Testis (tissue), 3 donors: ENCODE data around the gene LRRC3. TPM values are rescaled to one million over a fixed set of nuclear protein-coding genes. Genes with fewer than 3 reads are reported as not detected.

Experiments used
- DNase-seq: peaks from one replicate; pipeline ENCODE4 v3.0.0-alpha.2; 2019
- H3K27ac ChIP-seq, 2 donors: fragments of 200-600 bp; sonication (generic); one replicate each; pipeline ENCODE4 v1.5.1; 2019
- H3K27me3 ChIP-seq: fragments of 200-600 bp; sonication (generic); one replicate; pipeline ENCODE4 v1.5.1; 2019
- H3K36me3 ChIP-seq: fragments of 200-600 bp; sonication (generic); one replicate; pipeline ENCODE4 v1.5.1; 2017; ENCODE audit warnings: low read depth; ENCODE audit errors: missing control alignments
- H3K4me1 ChIP-seq: fragments of 200-600 bp; sonication (generic); one replicate; pipeline ENCODE4 v1.5.1; 2019
- H3K4me3 ChIP-seq, 2 donors: fragments of 200-600 bp; sonication (generic); one replicate each; pipeline ENCODE4 v1.5.1; 2017 to 2019
- H3K9me3 ChIP-seq: fragments of 200-600 bp; sonication (generic); one replicate; pipeline ENCODE4 v1.5.1; 2017
- POLR2A ChIP-seq: fragments of 450-650 bp; IDR thresholded peaks from one replicate; pipeline ENCODE4 v1.6.1; 2017; ENCODE audit warnings: antibody characterized with exemption, mild to moderate bottlenecking, moderate library complexity
- WGBS, 2 donors: methylation state at CpG; one replicate each; pipeline ENCODE4 v1.1.5; 2018; 5-methylcytosine and 5-hydroxymethylcytosine counted together
- intact Hi-C: fragments of 100-400 bp; cut with DNase I; formaldehyde crosslinking; loops from one replicate; pipeline ENCODE4 v1.15.1; 2023; ENCODE audit warnings: low total_unique reads
- polyA plus RNA-seq: library from polyadenylated mRNA; stranded (reverse); fragments of 350-450 nt; fragmentation: Illumina TruSeq; extraction: RNeasy Lipid Tissue Mini Kit (QIAGEN cat#74804); gene quantifications from one replicate; pipeline ENCODE4 v1.2.3, GENCODE V29; 2014; ENCODE audit warnings: low read depth, low replicate concordance; ENCODE audit not compliant: insufficient read depth
- total RNA-seq, 2 donors: library from RNA; depleted of rRNA; stranded (reverse); fragments of >200 nt; gene quantifications; one replicate each; pipeline ENCODE4 v1.2.3, GENCODE V29; 2016
- TF ChIP-seq, protein P1 (sequence below), 3 experiments: fragments of 450-650 bp in 2 of 3; fragments of 200-600 bp in 1 of 3; sonication (generic) in 1 of 3; IDR thresholded peaks; one replicate each; pipeline ENCODE4 v1.5.1; 2016 to 2019; ENCODE audit warnings: antibody characterized with exemption in 3 of 3, mild to moderate bottlenecking in 2 of 3, moderate library complexity in 1 of 3

LRRC3 gene
- total and polyA plus RNA-seq, 3 donors from 2014 or later, result 4.9 to 11.8 (median 8.3) TPM

DNA sequence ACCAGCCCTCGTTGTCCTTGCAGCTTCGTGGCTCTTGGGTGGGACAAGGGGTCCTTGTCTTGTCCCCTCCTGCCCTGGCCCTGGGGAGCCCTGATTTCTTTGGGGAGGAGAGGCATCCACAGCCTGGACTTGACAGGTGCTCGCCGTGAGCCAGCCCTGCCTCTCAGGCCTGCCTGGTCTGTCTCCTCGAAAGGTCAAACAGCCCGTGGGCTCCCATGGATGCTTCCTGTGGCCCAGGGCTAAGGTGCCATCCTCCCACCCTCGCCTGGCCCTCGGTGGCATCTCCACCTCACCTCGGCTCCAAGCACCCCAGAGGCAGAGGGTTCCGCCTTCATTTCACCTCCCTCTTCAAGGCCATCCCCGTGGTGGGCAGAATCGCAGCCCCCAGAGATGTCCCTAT is 9.0 kb downstream of the LRRC3 start:
- Histone ChIP-seq H3K27me3 (no peaks in the 10 kb centered on the region), H3K4me1 (no peaks in the 10 kb centered on the region)
- whole genome bisulfite sequencing, 2 donors, result 73 to 91% methylated on average over 7 to 12 of the region's 12 CpGs

DNA sequence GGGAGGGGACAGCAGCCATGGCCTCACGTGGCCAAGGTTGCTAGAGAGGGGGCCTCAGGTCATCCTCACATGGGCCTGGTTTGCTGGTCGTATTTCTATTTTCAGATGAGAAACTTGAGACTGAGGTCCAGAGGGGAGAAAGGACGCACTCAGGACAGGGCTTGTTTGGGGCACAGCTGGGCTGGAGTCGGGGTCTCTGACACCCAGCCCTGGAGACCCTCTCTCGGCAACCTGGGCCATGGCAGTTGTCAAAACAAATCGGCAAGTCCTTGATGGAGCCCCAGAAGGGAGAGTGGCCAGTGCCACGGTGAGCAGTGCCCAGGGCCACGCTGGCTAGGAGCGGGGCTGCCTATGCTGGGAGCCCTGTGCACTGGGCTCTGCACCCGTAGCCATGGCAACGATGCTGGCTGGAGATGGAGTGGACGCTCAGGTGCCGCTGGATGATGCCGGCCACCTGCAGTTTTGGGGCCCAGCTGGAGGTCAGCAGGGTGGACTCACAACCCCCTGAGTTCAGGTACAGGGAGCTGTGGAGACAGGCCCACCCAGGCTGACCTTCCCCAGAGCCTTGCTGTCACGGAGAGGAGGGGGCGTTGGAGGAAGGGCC is 11.1 kb downstream of the LRRC3 start:
- no peak overlapping the region for H3K4me3 ChIP-seq
- no peaks in the 10 kb centered on the region for H3K36me3 ChIP-seq
- H3K27ac ChIP-seq, result no peak overlapping the region
- intact Hi-C loops, result no loop called here
- no peaks in the 10 kb centered on the region for H3K9me3 ChIP-seq
- TF ChIP-seq POLR2A, result no peak
- TF ChIP-seq, protein P1, sequence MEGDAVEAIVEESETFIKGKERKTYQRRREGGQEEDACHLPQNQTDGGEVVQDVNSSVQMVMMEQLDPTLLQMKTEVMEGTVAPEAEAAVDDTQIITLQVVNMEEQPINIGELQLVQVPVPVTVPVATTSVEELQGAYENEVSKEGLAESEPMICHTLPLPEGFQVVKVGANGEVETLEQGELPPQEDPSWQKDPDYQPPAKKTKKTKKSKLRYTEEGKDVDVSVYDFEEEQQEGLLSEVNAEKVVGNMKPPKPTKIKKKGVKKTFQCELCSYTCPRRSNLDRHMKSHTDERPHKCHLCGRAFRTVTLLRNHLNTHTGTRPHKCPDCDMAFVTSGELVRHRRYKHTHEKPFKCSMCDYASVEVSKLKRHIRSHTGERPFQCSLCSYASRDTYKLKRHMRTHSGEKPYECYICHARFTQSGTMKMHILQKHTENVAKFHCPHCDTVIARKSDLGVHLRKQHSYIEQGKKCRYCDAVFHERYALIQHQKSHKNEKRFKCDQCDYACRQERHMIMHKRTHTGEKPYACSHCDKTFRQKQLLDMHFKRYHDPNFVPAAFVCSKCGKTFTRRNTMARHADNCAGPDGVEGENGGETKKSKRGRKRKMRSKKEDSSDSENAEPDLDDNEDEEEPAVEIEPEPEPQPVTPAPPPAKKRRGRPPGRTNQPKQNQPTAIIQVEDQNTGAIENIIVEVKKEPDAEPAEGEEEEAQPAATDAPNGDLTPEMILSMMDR (IDR thresholded peaks at IDR 0.05), result no peak
- no peak for DNase-seq
- no peaks in the 10 kb centered on the region for H3K27me3 ChIP-seq
- 89% methylated on average over 11 to 16 of the region's 16 CpGs for WGBS, 2 donors
- H3K4me1 ChIP-seq, result no peaks in the 10 kb centered on the region

More for the DNA sequence above, 9.0 kb downstream of the LRRC3 start:
- Histone ChIP-seq H3K9me3 (no peaks in the 10 kb centered on the region), H3K36me3 (no peaks in the 10 kb centered on the region), H3K4me3 (no peak overlapping the region), H3K27ac (no peak overlapping the region)
- TF ChIP-seq, protein P1 (IDR thresholded peaks at IDR 0.05), result no peak
- TF ChIP-seq POLR2A, result no peak
- DNase-seq, result no peak
- intact Hi-C loops, result no loop called here

DNA sequence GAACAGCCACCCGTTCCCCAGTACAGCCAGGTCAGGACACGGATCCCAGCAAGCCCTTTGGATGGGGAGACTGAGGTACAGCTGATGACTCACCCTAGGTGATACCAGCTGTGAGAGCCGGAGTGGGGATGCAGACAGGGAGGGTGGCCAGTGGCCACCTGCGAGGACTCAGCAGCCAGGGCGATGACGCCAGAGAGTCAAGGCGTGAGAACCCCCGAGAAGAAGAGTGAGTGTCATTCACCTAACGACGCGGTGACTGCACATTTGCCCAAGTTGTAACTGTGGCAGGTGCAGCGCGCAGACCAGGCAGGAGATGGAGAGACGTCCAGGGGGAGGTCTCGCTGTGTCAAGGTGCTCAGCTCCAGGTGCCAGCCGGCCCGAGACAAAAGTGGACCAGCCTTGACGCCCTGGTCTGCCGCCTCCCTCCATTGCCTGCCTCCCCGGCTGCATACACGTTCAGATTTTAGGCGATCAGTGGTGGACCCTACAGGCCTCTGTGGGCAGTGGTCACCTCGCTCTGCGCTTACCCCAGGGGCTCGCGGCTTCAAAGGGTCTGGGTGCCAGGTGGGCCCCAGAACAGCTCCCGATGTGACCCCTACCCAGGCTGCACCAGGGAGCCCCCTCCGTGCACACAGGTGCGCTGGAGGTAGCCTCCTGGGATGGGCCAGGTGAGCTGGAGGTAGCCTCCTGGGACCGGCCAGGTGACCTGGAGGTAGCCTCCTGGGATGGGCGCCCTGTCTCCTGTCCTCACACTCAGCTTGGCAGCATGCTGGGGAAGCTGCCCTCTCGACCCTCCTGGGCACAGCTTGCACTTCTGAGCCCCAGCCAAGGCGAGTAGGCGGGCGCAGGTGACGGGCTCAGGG is 11.9 kb downstream of the LRRC3 start:
- no peak for TF ChIP-seq POLR2A
- TF ChIP-seq, protein P1 (IDR thresholded peaks at IDR 0.05), result no peak
- DNase-seq, result no peak

DNA sequence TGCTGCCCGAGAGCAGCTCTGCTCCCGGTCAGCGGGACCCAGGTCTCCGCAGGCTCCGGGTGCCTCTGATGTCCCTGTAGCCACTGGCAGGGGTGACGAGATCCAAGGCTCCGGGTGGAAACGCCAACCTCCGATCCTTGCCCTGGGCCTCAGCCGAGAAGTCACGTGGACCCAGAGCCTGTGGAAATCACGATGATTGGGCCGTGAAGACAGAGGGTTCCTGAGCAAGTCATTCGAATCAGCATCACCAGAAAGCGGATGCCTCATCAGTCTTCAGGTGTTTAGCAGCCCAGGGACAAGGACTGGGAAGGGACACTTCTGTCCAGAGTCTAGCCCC is 12.5 kb downstream of the LRRC3 start:
- H3K36me3 ChIP-seq, result no peaks in the 10 kb centered on the region
- no peaks in the 10 kb centered on the region for H3K4me1 ChIP-seq
- DNase-seq, result no peak
- H3K27ac ChIP-seq, result no peak overlapping the region
- 88 to 90% methylated on average over 1 to 15 of the region's 15 CpGs for WGBS, 2 donors
- H3K4me3 ChIP-seq, result no peak overlapping the region
- H3K27me3 ChIP-seq, result no peaks in the 10 kb centered on the region
- no peak for TF ChIP-seq POLR2A
- TF ChIP-seq, protein P1 (IDR thresholded peaks at IDR 0.05), result no peak
- intact Hi-C loops, result no loop called here
- no peaks in the 10 kb centered on the region for H3K9me3 ChIP-seq

More for the DNA sequence above, 11.9 kb downstream of the LRRC3 start:
- no peak overlapping the region for H3K27ac ChIP-seq
- no peaks in the 10 kb centered on the region for H3K27me3 ChIP-seq
- no peaks in the 10 kb centered on the region for H3K36me3 ChIP-seq
- intact Hi-C loops, result no loop called here
- 91 to 96% methylated on average over 22 to 30 of the region's 36 CpGs for WGBS, 2 donors
- no peaks in the 10 kb centered on the region for H3K9me3 ChIP-seq
- no peak overlapping the region for H3K4me3 ChIP-seq
- no peaks in the 10 kb centered on the region for H3K4me1 ChIP-seq
